Keratinocyte (primary cell): ENCODE measurements around the gene MPP2. TPM values are rescaled to one million over a fixed set of nuclear protein-coding genes. Genes with fewer than 3 reads are reported as not detected.
"Not testable (repeated sequence)": the region's sequence is repeated elsewhere in the genome, so short reads cannot be mapped to it uniquely, and the experiment has no call there.

Source experiments
- DNase-seq: peaks from one replicate; pipeline ENCODE4 v3.0.0-alpha.2; 2011; ENCODE audit warnings: low read depth, missing footprints, low spot score
- FAIRE-seq: peaks from 2 replicates; lab custom pipeline; 2011; peaks lifted over from hg19 to GRCh38; lab: Jason Lieb, UNC
- H2AFZ ChIP-seq: 2 replicates; pipeline ENCODE4 v1.6.0; 2012; ENCODE audit warnings: low read length, control low read depth, inconsistent platforms; ENCODE audit not compliant: control insufficient read depth
- H3K27ac ChIP-seq: 2 replicates; pipeline ENCODE4 v1.5.1; 2011; ENCODE audit warnings: low read length; ENCODE audit not compliant: control insufficient read depth, insufficient read depth
- H3K27me3 ChIP-seq: 3 replicates; pipeline ENCODE4 v1.6.0; 2011; ENCODE audit warnings: low read length; ENCODE audit not compliant: control insufficient read depth, insufficient read depth; ENCODE audit errors: extremely low read depth
- H3K36me3 ChIP-seq, 2 experiments: 2 replicates in 1 of 2; 3 replicates in 1 of 2; pipeline ENCODE4 v1.5.1; 2011; ENCODE audit warnings: low read length in 2 of 2, mild to moderate bottlenecking in 1 of 2; ENCODE audit not compliant: control insufficient read depth in 2 of 2, insufficient read depth in 2 of 2; ENCODE audit errors: extremely low read depth in 1 of 2
- H3K4me1 ChIP-seq: 3 replicates; pipeline ENCODE4 v1.5.1; 2011; ENCODE audit warnings: low read length; ENCODE audit not compliant: control insufficient read depth, insufficient read depth; ENCODE audit errors: extremely low read depth
- H3K4me2 ChIP-seq: 3 replicates; pipeline ENCODE4 v1.6.0; 2011; ENCODE audit warnings: low read depth, low read length; ENCODE audit not compliant: control insufficient read depth, insufficient read depth; ENCODE audit errors: extremely low read depth
- H3K4me3 ChIP-seq, 3 experiments: fragments of 200-600 bp in 1 of 3; sonication (generic) in 1 of 3; 2 replicates in 2 of 3; 3 replicates in 1 of 3; pipeline ENCODE4 v1.5.1; 2011 to 2016; ENCODE audit warnings: low read length in 3 of 3, mild to moderate bottlenecking in 3 of 3, control low read depth in 2 of 3, inconsistent platforms in 1 of 3, low read depth in 1 of 3, mixed read lengths in 1 of 3, mixed run types in 1 of 3, moderate library complexity in 1 of 3; ENCODE audit not compliant: control insufficient read depth in 2 of 3, insufficient read depth in 2 of 3; ENCODE audit errors: extremely low read depth in 1 of 3
- H3K79me2 ChIP-seq: 2 replicates; pipeline ENCODE4 v1.6.0; 2012; ENCODE audit warnings: low read length; ENCODE audit not compliant: control insufficient read depth, insufficient read depth
- H3K9ac ChIP-seq: 3 replicates; pipeline ENCODE4 v1.6.0; 2011; ENCODE audit warnings: low read length; ENCODE audit not compliant: control insufficient read depth, insufficient read depth; ENCODE audit errors: extremely low read depth
- H3K9me1 ChIP-seq: 3 replicates; pipeline ENCODE4 v1.6.0; 2011; ENCODE audit warnings: low read length; ENCODE audit not compliant: control insufficient read depth, insufficient read depth; ENCODE audit errors: extremely low read depth
- H3K9me3 ChIP-seq: 2 replicates; pipeline ENCODE4 v1.5.1; 2012; ENCODE audit warnings: low read depth, low read length; ENCODE audit not compliant: control insufficient read depth
- H4K20me1 ChIP-seq: 3 replicates; pipeline ENCODE4 v1.6.0; 2011; ENCODE audit warnings: low read length; ENCODE audit not compliant: control insufficient read depth, insufficient read depth; ENCODE audit errors: extremely low read depth
- EZH2 ChIP-seq: IDR thresholded peaks from one replicate; pipeline ENCODE4 v1.6.1; 2012; ENCODE audit warnings: inconsistent platforms, mild to moderate bottlenecking, low read length, moderate library complexity
- dilution Hi-C: fragments of 300-500 bp; cut with MboI; formaldehyde crosslinking; loops from one replicate; pipeline ENCODE4 v1.7.0; 2020; ENCODE audit warnings: low sequenced_read_pairs; ENCODE audit not compliant: extremely low pct_ligation_motif_present
- polyA plus RNA-seq, 5 experiments: library from polyadenylated mRNA; depleted of rRNA in 3 of 5; stranded (reverse) in 3 of 5; stranded (forward) in 1 of 5; unstranded in 1 of 5; fragments of >200 nt; gene quantifications; 1 replicate in 1 of 5; 2 replicates in 3 of 5; 3 replicates in 1 of 5; pipeline versions ENCODE4 v1.2.1 to v1.2.3, GENCODE V29; 2011 to 2012; ENCODE audit warnings: missing spikeins in 2 of 5, low read depth in 1 of 5, low replicate concordance in 1 of 5
- TF ChIP-seq, protein P1 (sequence below), 3 experiments: IDR thresholded peaks in 1 of 3; conservative IDR thresholded peaks in 1 of 3; optimal IDR thresholded peaks in 1 of 3; 2 replicates in 2 of 3; 3 replicates in 1 of 3; pipeline versions ENCODE3 to v1.5.1; 2011; ENCODE audit warnings: low read length in 3 of 3, mild to moderate bottlenecking in 3 of 3, moderate library complexity in 2 of 3, control low read depth in 1 of 3, inconsistent platforms in 1 of 3; ENCODE audit not compliant: insufficient read depth in 2 of 3; ENCODE audit errors: extremely low read depth in 1 of 3

The MPP2 gene
- polyA plus RNA-seq, 1 donor (not counting 4 experiments of a cell fraction or from before 2014, with no cell fraction given), result 0.12 TPM

DNA sequence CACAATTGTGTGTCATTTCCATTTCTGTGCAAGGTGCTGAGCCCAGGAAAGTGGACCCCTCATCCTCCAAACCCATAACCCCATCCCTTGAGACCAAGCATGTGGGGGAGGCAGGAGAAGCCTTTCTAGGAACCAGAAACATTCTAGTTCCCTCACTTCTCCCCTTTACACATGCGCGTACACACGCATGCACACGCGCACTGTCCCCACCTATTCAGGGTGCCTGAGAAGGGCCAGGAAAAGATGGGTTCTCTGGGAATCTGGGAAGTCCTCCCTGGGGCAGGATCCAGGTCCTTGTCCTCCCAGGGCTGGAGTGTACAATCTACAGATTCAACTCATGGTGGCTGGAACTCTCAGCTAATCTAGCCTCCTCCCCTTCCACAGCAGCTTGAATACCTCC, 32.5 kb upstream of the MPP2 start:
- peaks cover 10% of the 10 kb centered on the region for H3K4me1 ChIP-seq
- H3K36me3 ChIP-seq, result no peaks in the 10 kb centered on the region
- no peaks in the 10 kb centered on the region for H3K79me2 ChIP-seq
- TF ChIP-seq, protein P1, sequence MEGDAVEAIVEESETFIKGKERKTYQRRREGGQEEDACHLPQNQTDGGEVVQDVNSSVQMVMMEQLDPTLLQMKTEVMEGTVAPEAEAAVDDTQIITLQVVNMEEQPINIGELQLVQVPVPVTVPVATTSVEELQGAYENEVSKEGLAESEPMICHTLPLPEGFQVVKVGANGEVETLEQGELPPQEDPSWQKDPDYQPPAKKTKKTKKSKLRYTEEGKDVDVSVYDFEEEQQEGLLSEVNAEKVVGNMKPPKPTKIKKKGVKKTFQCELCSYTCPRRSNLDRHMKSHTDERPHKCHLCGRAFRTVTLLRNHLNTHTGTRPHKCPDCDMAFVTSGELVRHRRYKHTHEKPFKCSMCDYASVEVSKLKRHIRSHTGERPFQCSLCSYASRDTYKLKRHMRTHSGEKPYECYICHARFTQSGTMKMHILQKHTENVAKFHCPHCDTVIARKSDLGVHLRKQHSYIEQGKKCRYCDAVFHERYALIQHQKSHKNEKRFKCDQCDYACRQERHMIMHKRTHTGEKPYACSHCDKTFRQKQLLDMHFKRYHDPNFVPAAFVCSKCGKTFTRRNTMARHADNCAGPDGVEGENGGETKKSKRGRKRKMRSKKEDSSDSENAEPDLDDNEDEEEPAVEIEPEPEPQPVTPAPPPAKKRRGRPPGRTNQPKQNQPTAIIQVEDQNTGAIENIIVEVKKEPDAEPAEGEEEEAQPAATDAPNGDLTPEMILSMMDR (optimal IDR thresholded peaks at IDR 0.05 in 1 of 3, IDR thresholded peaks at IDR 0.05 in 1 of 3, conservative IDR thresholded peaks at IDR 0.05 in 1 of 3; ENCODE audit: extremely low read depth in 1 of 3, insufficient read depth in 2 of 3, low read length in 3 of 3), result no peak
- TF ChIP-seq EZH2, result no peak
- no peak overlapping the region for H2AFZ ChIP-seq
- dilution Hi-C loops, result no loop called here
- H4K20me1 ChIP-seq, result no peaks in the 10 kb centered on the region
- DNase-seq (no peak), FAIRE-seq (no peak)
- no peak overlapping the region for H3K4me3 ChIP-seq
- H3K27ac ChIP-seq, result no peak overlapping the region
- H3K27me3 ChIP-seq, result peaks cover 11% of the 10 kb centered on the region
- H3K4me2 ChIP-seq, result no peak overlapping the region
- H3K9ac ChIP-seq, result no peak overlapping the region
- no peaks in the 10 kb centered on the region for H3K9me3 ChIP-seq
- no peaks in the 10 kb centered on the region for H3K9me1 ChIP-seq

GRCh38 chr17:43939452-43939851, 32.1 kb upstream of the MPP2 start:
- H4K20me1 ChIP-seq, H3K79me2 ChIP-seq, FAIRE-seq, H2AFZ ChIP-seq, H3K9me1 ChIP-seq, H3K4me2 ChIP-seq, H3K9ac ChIP-seq, H3K36me3 ChIP-seq, H3K27ac ChIP-seq, dilution Hi-C loops, DNase-seq, H3K4me3 ChIP-seq, H3K9me3 ChIP-seq: not testable (repeated sequence)
- peaks cover 10% of the 10 kb centered on the region for H3K4me1 ChIP-seq
- peaks cover 11% of the 10 kb centered on the region for H3K27me3 ChIP-seq

DNA sequence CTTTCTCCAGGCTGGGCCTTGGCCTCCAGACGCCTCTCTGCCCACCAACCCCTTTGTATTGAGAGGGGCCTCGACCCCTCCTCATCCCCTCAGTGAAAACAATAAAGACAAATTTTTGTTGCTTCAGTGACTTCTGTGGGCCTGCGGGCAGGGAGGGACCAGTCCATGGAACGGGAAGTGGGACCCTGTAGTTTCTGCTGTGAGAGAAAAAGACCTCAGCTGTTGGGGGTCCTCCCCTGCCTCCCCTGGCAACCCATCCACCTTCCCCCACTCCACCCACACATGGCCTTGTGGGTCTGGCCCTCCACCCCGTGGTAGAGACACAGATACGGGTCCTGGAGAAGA, 31.5 kb upstream of the MPP2 start:
- no peak overlapping the region for H3K27ac ChIP-seq
- H3K36me3 ChIP-seq, result no peaks in the 10 kb centered on the region
- dilution Hi-C loops, result no loop called here
- no peaks in the 10 kb centered on the region for H3K9me3 ChIP-seq
- H2AFZ ChIP-seq, result no peak overlapping the region
- no peak for DNase-seq
- no peak overlapping the region for H3K4me2 ChIP-seq
- no peak for TF ChIP-seq EZH2
- TF ChIP-seq, protein P1 (optimal IDR thresholded peaks at IDR 0.05 in 1 of 3, IDR thresholded peaks at IDR 0.05 in 1 of 3, conservative IDR thresholded peaks at IDR 0.05 in 1 of 3; ENCODE audit: extremely low read depth in 1 of 3, insufficient read depth in 2 of 3, low read length in 3 of 3), result no peak
- peaks cover 11% of the 10 kb centered on the region for H3K27me3 ChIP-seq
- H3K4me3 ChIP-seq, result no peak overlapping the region
- no peaks in the 10 kb centered on the region for H3K9me1 ChIP-seq
- FAIRE-seq, result no peak
- H4K20me1 ChIP-seq, result no peaks in the 10 kb centered on the region
- H3K79me2 ChIP-seq, result no peaks in the 10 kb centered on the region
- no peak overlapping the region for H3K9ac ChIP-seq
- peaks cover 7% of the 10 kb centered on the region for H3K4me1 ChIP-seq
